ENCODE measurements around the gene FADS1. TPM values are rescaled to one million over a fixed set of nuclear protein-coding genes. Genes with fewer than 3 reads are reported as not detected.

Gene FADS1
- total RNA-seq, 1 donor from 2014 or later = 94.7 TPM

- Mint-ChIP-seq H3K4me1 (peaks cover 10% of the 10 kb centered on the region), H3K27me3 (peaks cover 25% of the 10 kb centered on the region), H3K36me3 (ENCODE audit: low read depth) (no peaks in the 10 kb centered on the region), H3K9me3 (no peaks in the 10 kb centered on the region), H3K27ac (peak overlapping the region; percentile 13), H3K4me3 (peak overlapping the region; percentile 75)
- intact Hi-C loops (cut with micrococcal nuclease) = loop anchor here (2.0 kb wide), 1 partner anchor 23 kb away; no protein-coding TSS in a partner anchor
- no peak for DNase-seq
These were observed 63.1 kb downstream of the FADS1 start for GRCh38 chr11:61753672-61754071.

- Mint-ChIP-seq H3K4me3 (peak overlapping the region; percentile 75), H3K9me3 (no peaks in the 10 kb centered on the region), H3K4me1 (peaks cover 10% of the 10 kb centered on the region), H3K36me3 (ENCODE audit: low read depth) (no peaks in the 10 kb centered on the region), H3K27me3 (peaks cover 25% of the 10 kb centered on the region), H3K27ac (no peak overlapping the region)
- no peak for DNase-seq
- intact Hi-C loops (cut with micrococcal nuclease) = loop anchor here (2.0 kb wide), 1 partner anchor 24 kb away; no protein-coding TSS in a partner anchor
These were observed 63.8 kb downstream of the FADS1 start for GRCh38 chr11:61752925-61753521.

- H3K4me1 Mint-ChIP-seq = peaks cover 10% of the 10 kb centered on the region
- peak within 1 kb of the TSS; percentile 75 for H3K4me3 Mint-ChIP-seq
- H3K27me3 Mint-ChIP-seq = peaks cover 25% of the 10 kb centered on the region
- no peak within 1 kb of the TSS for H3K27ac Mint-ChIP-seq
- DNase-seq = peak; percentile 91
- H3K9me3 Mint-ChIP-seq = no peaks in the 10 kb centered on the region
- H3K36me3 Mint-ChIP-seq (ENCODE audit: low read depth) = no peaks in the 10 kb centered on the region
- intact Hi-C loops (cut with micrococcal nuclease) = loop anchor here (2.0 kb wide), 1 partner anchor 24 kb away; no protein-coding TSS in a partner anchor
These were observed 64.5 kb downstream of the FADS1 start, which contains the start of gene MYRF for GRCh38 chr11:61752117-61752924. TSS of gene MYRF (plus strand) at chr11:61752636. CDS start at chr11:61752745, 109 bp downstream.

- Mint-ChIP-seq H3K36me3 (ENCODE audit: low read depth) (no peaks in the 10 kb centered on the region), H3K4me3 (peak overlapping the region; percentile 39), H3K4me1 (peaks cover 8% of the 10 kb centered on the region), H3K27ac (no peak overlapping the region), H3K27me3 (peaks cover 25% of the 10 kb centered on the region), H3K9me3 (no peaks in the 10 kb centered on the region)
- no peak for DNase-seq
- intact Hi-C loops (cut with micrococcal nuclease) = no loop called here
These were observed 65.4 kb downstream of the FADS1 start for GRCh38 chr11:61751384-61751783.

DNA sequence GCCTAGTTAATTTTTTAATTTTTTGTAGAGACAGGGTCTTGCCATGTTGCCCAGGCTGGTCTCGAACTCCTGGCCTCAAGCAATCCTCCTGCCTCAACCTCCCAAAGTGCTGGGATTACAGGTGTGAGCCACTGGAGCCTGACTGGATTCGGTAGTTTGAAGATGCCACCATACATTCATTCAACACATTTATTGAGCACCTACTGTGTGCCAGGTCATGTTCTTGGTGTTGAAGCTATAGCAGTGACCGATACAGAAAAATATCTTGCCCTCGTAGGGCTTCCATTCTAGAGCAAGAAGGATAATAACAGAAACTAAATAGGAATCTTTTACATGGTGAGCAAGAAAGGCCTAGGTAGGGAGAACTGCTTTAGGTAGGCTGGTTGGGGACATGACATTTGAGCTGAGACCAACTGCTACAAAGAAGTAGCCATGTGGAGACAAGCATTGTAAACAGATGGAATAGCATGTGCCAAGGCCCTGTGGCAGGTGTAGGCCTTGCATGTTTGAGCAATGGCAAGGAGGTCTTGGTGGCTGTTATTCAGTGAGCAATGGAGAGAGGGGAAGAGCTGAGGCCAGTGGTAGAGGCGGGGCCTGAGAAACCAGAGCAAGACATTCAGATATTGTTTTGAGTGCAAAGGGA is 66.1 kb downstream of the FADS1 start:
- Mint-ChIP-seq H3K4me3 (peak overlapping the region; percentile 39), H3K27me3 (peaks cover 25% of the 10 kb centered on the region), H3K9me3 (no peaks in the 10 kb centered on the region), H3K4me1 (peaks cover 5% of the 10 kb centered on the region), H3K27ac (no peak overlapping the region), H3K36me3 (ENCODE audit: low read depth) (no peaks in the 10 kb centered on the region)
- intact Hi-C loops (cut with micrococcal nuclease) = no loop called here
- DNase-seq = no peak

Other genes starting within 250 kb of the FADS1 start
- gene SYT7, start 235.9 kb downstream of the FADS1 start, total RNA-seq = 0.23 and 0.43 TPM in 2 replicates
- 0.09 and 0.14 TPM in 2 replicates for gene DAGLA, start 136.6 kb downstream of the FADS1 start, total RNA-seq
- 1.1 and 1.2 TPM in 2 replicates for gene MYRF, start 64.4 kb downstream of the FADS1 start, total RNA-seq
- 179 and 187 TPM in 2 replicates for gene TMEM258, start 24.4 kb downstream of the FADS1 start, total RNA-seq
- gene FEN1, start 24.1 kb downstream of the FADS1 start, total RNA-seq = 144 and 152 TPM in 2 replicates
- 278 and 283 TPM in 2 replicates for gene FADS2, start 11.3 kb upstream of the FADS1 start, total RNA-seq
- 13.5 and 15.6 TPM in 2 replicates for gene FADS3, start 74.5 kb upstream of the FADS1 start, total RNA-seq
- 0.12 and 0.26 TPM in 2 replicates for gene RAB3IL1, start 100.6 kb upstream of the FADS1 start, total RNA-seq
- gene BEST1, start 133.3 kb upstream of the FADS1 start, total RNA-seq = 0.07 TPM in 1 of 2 replicates, not detected in the other
- gene FTH1, start 150.6 kb upstream of the FADS1 start, total RNA-seq = 500 and 515 TPM in 2 replicates